NCI-H2227 (cell line): ENCODE results near the gene UQCC2.

Experiments used
- DNase-seq: peaks from one replicate; lab custom pipeline; 2025; ENCODE audit not compliant: unreplicated experiment; lab: John Stamatoyannopoulos, UW

Gene UQCC2

DNA sequence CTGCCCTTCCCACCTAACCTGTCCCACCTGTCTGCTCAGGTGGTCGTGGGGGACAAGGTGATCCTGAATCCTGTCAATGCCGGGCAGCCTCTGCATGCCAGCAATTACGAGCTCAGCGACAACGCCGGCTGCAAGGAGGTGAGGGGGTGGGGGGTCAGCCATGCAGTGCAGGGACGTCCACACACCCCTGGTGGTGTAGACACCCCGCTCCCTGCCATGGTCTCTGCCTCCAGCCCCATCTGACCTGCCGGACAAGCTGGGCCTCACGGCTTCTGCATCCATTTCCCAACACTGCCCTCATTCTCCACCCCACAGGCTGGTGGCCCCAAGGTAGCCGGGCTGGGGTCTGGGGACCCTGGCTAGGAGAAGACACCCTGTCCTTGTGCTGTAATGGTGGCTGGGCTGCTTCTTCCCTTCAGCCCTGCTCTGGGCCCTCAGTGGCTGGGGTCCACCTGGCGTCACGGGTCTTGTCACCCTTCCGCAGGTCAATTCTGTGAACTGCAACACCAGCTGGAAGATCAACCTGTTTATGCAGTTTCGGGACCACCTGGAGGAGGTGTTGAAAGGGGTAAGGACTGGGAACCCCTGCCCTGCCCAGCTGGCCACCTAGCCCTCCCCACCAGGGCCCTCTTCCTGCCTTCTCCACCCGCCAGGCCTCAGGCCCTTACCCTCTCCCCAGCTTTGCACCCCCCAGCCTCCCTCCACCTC, 52.4 kb downstream of the UQCC2 start:
- DNase-seq: no peak

DNA sequence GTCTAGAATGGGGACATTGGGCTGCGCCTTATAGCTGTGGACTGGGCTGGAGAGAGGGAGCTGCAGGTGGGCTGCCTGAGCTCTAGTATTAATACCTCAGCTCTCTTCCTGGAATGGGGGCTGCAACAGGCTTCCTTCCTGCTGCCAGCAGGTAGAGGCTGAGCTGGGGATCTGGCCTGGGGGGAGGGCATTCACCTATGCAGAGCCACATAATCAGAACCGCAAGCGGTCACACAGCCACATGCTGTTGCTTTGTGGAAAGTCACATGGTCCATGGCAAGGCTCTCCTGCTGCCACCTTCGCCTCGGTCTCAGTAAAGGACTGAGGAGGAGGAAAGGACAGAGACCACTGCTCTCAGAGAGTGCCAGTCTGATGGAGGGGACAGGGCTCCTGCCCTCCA, 54.7 kb downstream of the UQCC2 start:
- DNase-seq: no peak

DNA sequence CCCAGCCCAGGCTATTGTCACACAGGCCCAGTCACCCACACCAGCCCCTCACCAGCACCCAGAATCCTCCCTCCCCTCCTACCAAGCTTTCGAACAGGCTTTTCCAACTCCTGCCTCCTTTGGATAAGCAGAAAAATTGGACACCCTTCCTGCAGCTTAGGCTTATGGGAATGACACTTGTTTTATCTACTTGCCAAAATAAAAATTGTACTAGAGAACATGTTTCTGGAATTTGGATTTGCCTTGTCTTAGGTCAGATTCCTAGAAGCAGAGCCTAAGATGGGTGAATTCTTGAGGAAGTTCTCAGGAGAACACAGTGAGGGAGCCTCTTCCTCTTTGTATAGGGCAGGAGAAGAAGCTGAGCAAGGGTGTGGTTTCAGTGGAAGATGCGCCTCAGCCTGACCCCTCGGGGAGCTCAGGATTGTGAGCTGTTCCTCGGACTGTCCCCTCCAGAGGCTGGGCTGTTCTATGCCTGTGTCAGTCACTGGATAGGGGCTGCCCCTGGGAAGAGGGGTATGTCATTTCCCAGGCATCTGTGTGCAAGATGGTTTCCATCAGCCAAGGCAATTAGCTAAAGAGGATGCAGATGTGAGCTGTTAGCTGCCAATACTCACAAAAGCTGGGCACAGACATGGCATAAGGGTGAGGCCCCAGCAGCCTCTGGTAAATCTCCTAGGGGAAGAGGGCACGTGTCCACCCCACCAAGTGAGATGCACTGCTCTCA, 56.5 kb downstream of the UQCC2 start:
- no peak for DNase-seq

DNA sequence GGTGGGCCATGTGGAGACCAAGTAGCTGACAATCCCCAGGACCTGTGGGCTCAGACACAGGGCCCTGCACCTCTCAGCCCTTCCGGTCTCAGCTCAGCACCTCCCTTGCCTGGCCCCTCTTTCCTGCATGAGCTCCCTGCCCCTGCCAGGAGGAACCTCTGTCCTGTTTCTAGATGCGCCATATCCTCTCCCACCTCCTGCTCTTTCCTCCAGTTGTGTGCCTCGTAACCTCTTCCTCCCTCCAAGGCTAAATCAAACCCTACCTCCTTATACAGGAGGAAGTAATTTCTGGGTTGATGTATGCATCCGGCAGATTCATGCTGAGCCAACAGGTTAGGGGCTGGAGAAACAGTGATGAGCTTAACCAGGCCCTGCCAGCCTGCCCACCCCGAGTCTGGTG, 59.5 kb downstream of the UQCC2 start:
- no peak for DNase-seq

DNA sequence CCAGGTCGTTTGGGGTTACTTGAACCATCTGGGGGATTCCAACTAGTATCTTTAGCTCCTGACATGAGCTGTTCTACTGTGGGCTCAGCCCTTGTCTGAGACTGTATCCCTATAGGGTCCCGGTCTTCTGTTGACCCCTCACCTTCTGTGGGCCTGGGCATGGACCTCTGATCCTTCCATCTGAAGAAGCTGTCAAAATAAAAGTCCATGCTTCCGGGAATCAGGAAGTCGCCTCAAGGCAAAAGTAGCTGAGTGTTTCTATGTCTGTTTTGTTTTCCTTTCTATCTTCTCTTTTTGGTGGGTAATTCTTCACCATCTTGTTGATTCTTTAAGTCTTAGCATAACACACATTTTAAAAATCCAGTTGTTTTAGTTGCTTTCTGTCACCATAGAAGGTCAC, 60.1 kb downstream of the UQCC2 start:
- no peak for DNase-seq
